Measurements from ENCODE around the gene TTN.
A peak's percentile ranks its signal among the peaks of the same experiment; 100 is the strongest.

Gene TTN

GRCh38 chr2:178574789-178575188, 232.4 kb downstream of the TTN start:
- no peak for TF ChIP-seq CTCF (IDR thresholded peaks at IDR 0.05; ENCODE audit: extremely low read depth, missing control alignments)
- DNase-seq (ENCODE audit: low spot score) = no peak

GRCh38 chr2:178568227-178568626, 239.0 kb downstream of the TTN start:
- no peak for TF ChIP-seq CTCF (IDR thresholded peaks at IDR 0.05; ENCODE audit: extremely low read depth, missing control alignments)
- DNase-seq (ENCODE audit: low spot score) = no peak

- no peak for DNase-seq (ENCODE audit: low spot score)
- no peak for TF ChIP-seq CTCF (IDR thresholded peaks at IDR 0.05; ENCODE audit: extremely low read depth, missing control alignments)
These were observed 254.2 kb downstream of the TTN start for GRCh38 chr2:178553047-178553446.

- DNase-seq (ENCODE audit: low spot score) = peak; percentile 17
- no peak for TF ChIP-seq CTCF (IDR thresholded peaks at IDR 0.05; ENCODE audit: extremely low read depth, missing control alignments)
These were observed 256.9 kb downstream of the TTN start for GRCh38 chr2:178550352-178550751.

- no peak for TF ChIP-seq CTCF (IDR thresholded peaks at IDR 0.05; ENCODE audit: extremely low read depth, missing control alignments)
- no peak for DNase-seq (ENCODE audit: low spot score)
These were observed 264.7 kb downstream of the TTN start for GRCh38 chr2:178542569-178542968.

- no peak for DNase-seq (ENCODE audit: low spot score)
- no peak for TF ChIP-seq CTCF (IDR thresholded peaks at IDR 0.05; ENCODE audit: extremely low read depth, missing control alignments)
These were observed 265.1 kb downstream of the TTN start for GRCh38 chr2:178542161-178542560.

- no peak for TF ChIP-seq CTCF (IDR thresholded peaks at IDR 0.05; ENCODE audit: extremely low read depth, missing control alignments)
These were observed 271.2 kb downstream of the TTN start for GRCh38 chr2:178536037-178536436.

More at GRCh38 chr2:178536037-178536436, 271.2 kb downstream of the TTN start:
- no peak for DNase-seq (ENCODE audit: low spot score)
